CD14-positive monocyte (primary cell): ENCODE results near the gene VMP1. TPM values are rescaled to one million over a fixed set of nuclear protein-coding genes. Genes with fewer than 3 reads are reported as not detected.
A peak's percentile ranks its signal among the peaks of the same experiment; 100 is the strongest.

Experiments
- DNase-seq, 3 donors: peaks; one replicate each; pipeline ENCODE4 v3.0.0-alpha.2; 2011 to 2022
- H2AFZ ChIP-seq: 2 replicates; pipeline ENCODE4 v1.6.0; 2012; ENCODE audit warnings: mild to moderate bottlenecking, low read depth, low read length, inconsistent platforms; ENCODE audit not compliant: insufficient read depth, poor library complexity, severe bottlenecking
- H3K27ac ChIP-seq, 2 donors: 1 replicate in 1 of 2; 2 replicates in 1 of 2; pipeline ENCODE4 v1.5.1; 2012 to 2013; ENCODE audit warnings: low read length in 2 of 2, control low read depth in 1 of 2, inconsistent platforms in 1 of 2, low read depth in 1 of 2, mild to moderate bottlenecking in 1 of 2
- H3K27me3 ChIP-seq, 2 donors: one replicate each; pipeline versions ENCODE4 v1.6.0 to v1.6.1; 2011 to 2013; ENCODE audit warnings: low read length in 2 of 2; ENCODE audit not compliant: control insufficient read depth in 2 of 2, insufficient read depth in 2 of 2
- H3K36me3 ChIP-seq, 2 donors: replicated peaks in 1 of 2; 1 replicate in 1 of 2; 2 replicates in 1 of 2; pipeline versions ENCODE4 v1.5.1 to v1.6.1; 2012 to 2013; ENCODE audit warnings: low read length in 2 of 2, control low read depth in 1 of 2, inconsistent platforms in 1 of 2, mild to moderate bottlenecking in 1 of 2; ENCODE audit not compliant: insufficient read depth in 2 of 2, control insufficient read depth in 1 of 2
- H3K4me1 ChIP-seq, 2 donors: 1 replicate in 1 of 2; 2 replicates in 1 of 2; pipeline versions ENCODE4 v1.5.1 to v1.6.1; 2012 to 2013; ENCODE audit warnings: low read length in 2 of 2, control low read depth in 1 of 2, inconsistent platforms in 1 of 2, mild to moderate bottlenecking in 1 of 2, moderate library complexity in 1 of 2; ENCODE audit not compliant: insufficient read depth in 2 of 2, control insufficient read depth in 1 of 2
- H3K4me2 ChIP-seq: replicated peaks from 2 replicates; pipeline ENCODE3; 2012; ENCODE audit warnings: low read length, moderate library complexity, mild to moderate bottlenecking; ENCODE audit not compliant: poor library complexity, severe bottlenecking; ENCODE audit errors: extremely low read depth
- H3K4me3 ChIP-seq, 3 experiments: fragments of 200-600 bp in 1 of 3; sonication (generic) in 1 of 3; replicated peaks in 1 of 3; 1 replicate in 2 of 3; 2 replicates in 1 of 3; pipeline ENCODE4 v1.5.1; 2011 to 2013; ENCODE audit warnings: low read length in 3 of 3, mild to moderate bottlenecking in 3 of 3, control low read depth in 2 of 3, low read depth in 2 of 3, inconsistent platforms in 1 of 3, moderate library complexity in 1 of 3
- H3K79me2 ChIP-seq: 2 replicates; pipeline ENCODE4 v1.6.0; 2012; ENCODE audit warnings: mild to moderate bottlenecking, control low read depth, inconsistent platforms, low read length, moderate library complexity; ENCODE audit not compliant: insufficient read depth
- H3K9ac ChIP-seq: 2 replicates; pipeline ENCODE4 v1.6.0; 2017; ENCODE audit warnings: low read length, mild to moderate bottlenecking; ENCODE audit not compliant: insufficient read depth, poor library complexity, severe bottlenecking
- H3K9me3 ChIP-seq, 2 donors: replicated peaks in 1 of 2; 1 replicate in 1 of 2; 2 replicates in 1 of 2; pipeline versions ENCODE4 v1.5.1 to v1.6.1; 2012 to 2013; ENCODE audit warnings: low read length in 2 of 2, control low read depth in 1 of 2; ENCODE audit not compliant: control insufficient read depth in 1 of 2, insufficient read depth in 1 of 2
- H4K20me1 ChIP-seq: 2 replicates; pipeline ENCODE4 v1.6.0; 2012; ENCODE audit warnings: mild to moderate bottlenecking, low read length, control low read depth, moderate library complexity; ENCODE audit not compliant: insufficient read depth
- H3K27ac Mint-ChIP-seq, 7 donors: one replicate each; pipeline ENCODE4 v1.8.0; 2020; ENCODE audit warnings: mild to moderate bottlenecking in 7 of 7, mixed read lengths in 7 of 7, moderate library complexity in 6 of 7, inconsistent platforms in 2 of 7
- H3K27me3 Mint-ChIP-seq, 3 donors: one replicate each; pipeline ENCODE4 v1.8.0; 2021 to 2022; ENCODE audit warnings: low read depth in 3 of 3, mild to moderate bottlenecking in 3 of 3, mixed read lengths in 3 of 3, moderate library complexity in 3 of 3, inconsistent platforms in 1 of 3
- H3K36me3 Mint-ChIP-seq, 2 donors: one replicate each; pipeline ENCODE4 v1.8.0; 2020; ENCODE audit warnings: mixed read lengths in 2 of 2, inconsistent platforms in 1 of 2, mild to moderate bottlenecking in 1 of 2
- H3K4me1 Mint-ChIP-seq: one replicate; pipeline ENCODE4 v1.8.0; 2020; ENCODE audit warnings: mild to moderate bottlenecking, mixed read lengths
- H3K4me3 Mint-ChIP-seq, 2 donors: one replicate each; pipeline ENCODE4 v1.8.0; 2020; ENCODE audit warnings: mild to moderate bottlenecking in 2 of 2, mixed read lengths in 2 of 2, moderate library complexity in 1 of 2
- H3K9me3 Mint-ChIP-seq, 7 donors: one replicate each; pipeline ENCODE4 v1.8.0; 2020 to 2022; ENCODE audit warnings: mixed read lengths in 7 of 7, mild to moderate bottlenecking in 6 of 7, moderate library complexity in 6 of 7, inconsistent platforms in 2 of 7
- WGBS: methylation state at CpG from one replicate; pipeline ENCODE4 v1.1.5; 2013; ENCODE audit warnings: missing lambda C conversion rate; ENCODE audit not compliant: insufficient coverage; 5-methylcytosine and 5-hydroxymethylcytosine counted together
- intact Hi-C, 2 donors: fragments of 100-400 bp; cut with micrococcal nuclease; formaldehyde crosslinking; loops; one replicate each; pipeline versions ENCODE4 v1.15.0 to v1.15.1; 2023
- polyA plus RNA-seq, 3 donors: library from polyadenylated mRNA; depleted of rRNA in 1 of 3; unstranded in 2 of 3; stranded (reverse) in 1 of 3; fragments of 300-500 nt in 2 of 3; fragments of >200 nt in 1 of 3; fragmentation: Illumina TruSeq in 2 of 3; gene quantifications; 1 replicate in 2 of 3; 2 replicates in 1 of 3; pipeline ENCODE4 v1.2.3, GENCODE V29; 2012 to 2021
- TF ChIP-seq, protein P1 (sequence below): fragments of 200-600 bp; IDR thresholded peaks from one replicate; pipeline ENCODE4 v1.8.0; 2022; ENCODE audit warnings: antibody characterized with exemption, mild to moderate bottlenecking

VMP1 gene
- polyA plus RNA-seq, 3 donors: 246 to 511 (median 386) TPM

- no peak for DNase-seq
- H3K27ac ChIP-seq: peak overlapping the region in 1 of 2 donors; percentile 20
- peaks cover 3% of the 10 kb centered on the region for H3K4me1 Mint-ChIP-seq
- no peak overlapping the region for H3K9ac ChIP-seq
- H3K79me2 ChIP-seq: peaks cover 22% of the 10 kb centered on the region
- peaks cover 44 to 70% of the 10 kb centered on the region in 2 donors for H3K36me3 Mint-ChIP-seq
- no peak overlapping the region for H3K4me3 ChIP-seq
- no peaks in the 10 kb centered on the region for H3K27me3 ChIP-seq
- no CpG with 5 or more reads among the region's 2 CpGs for WGBS
- H4K20me1 ChIP-seq: peaks cover 48% of the 10 kb centered on the region
- H3K4me3 Mint-ChIP-seq: no peak overlapping the region
- H3K4me1 ChIP-seq: no peaks in the 10 kb centered on the region
- H3K27ac Mint-ChIP-seq: no peak overlapping the region
- intact Hi-C loops: no loop called here
- no peaks in the 10 kb centered on the region for H3K9me3 ChIP-seq
- TF ChIP-seq, protein P1, sequence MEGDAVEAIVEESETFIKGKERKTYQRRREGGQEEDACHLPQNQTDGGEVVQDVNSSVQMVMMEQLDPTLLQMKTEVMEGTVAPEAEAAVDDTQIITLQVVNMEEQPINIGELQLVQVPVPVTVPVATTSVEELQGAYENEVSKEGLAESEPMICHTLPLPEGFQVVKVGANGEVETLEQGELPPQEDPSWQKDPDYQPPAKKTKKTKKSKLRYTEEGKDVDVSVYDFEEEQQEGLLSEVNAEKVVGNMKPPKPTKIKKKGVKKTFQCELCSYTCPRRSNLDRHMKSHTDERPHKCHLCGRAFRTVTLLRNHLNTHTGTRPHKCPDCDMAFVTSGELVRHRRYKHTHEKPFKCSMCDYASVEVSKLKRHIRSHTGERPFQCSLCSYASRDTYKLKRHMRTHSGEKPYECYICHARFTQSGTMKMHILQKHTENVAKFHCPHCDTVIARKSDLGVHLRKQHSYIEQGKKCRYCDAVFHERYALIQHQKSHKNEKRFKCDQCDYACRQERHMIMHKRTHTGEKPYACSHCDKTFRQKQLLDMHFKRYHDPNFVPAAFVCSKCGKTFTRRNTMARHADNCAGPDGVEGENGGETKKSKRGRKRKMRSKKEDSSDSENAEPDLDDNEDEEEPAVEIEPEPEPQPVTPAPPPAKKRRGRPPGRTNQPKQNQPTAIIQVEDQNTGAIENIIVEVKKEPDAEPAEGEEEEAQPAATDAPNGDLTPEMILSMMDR: no peak
- H3K36me3 ChIP-seq: peaks cover 43 to 72% of the 10 kb centered on the region in 2 donors
- no peak overlapping the region for H3K4me2 ChIP-seq
- H3K9me3 Mint-ChIP-seq: peaks cover 0 to 4% (median 0%) of the 10 kb centered on the region in 7 donors
- H3K27me3 Mint-ChIP-seq: no peaks in the 10 kb centered on the region
- H2AFZ ChIP-seq: no peak overlapping the region
Measured at GRCh38 chr17:59745040-59745439, 37.6 kb downstream of the VMP1 start.

GRCh38 chr17:59746849-59747445 lies 39.5 kb downstream of the VMP1 start:
- H3K79me2 ChIP-seq: peaks cover 32% of the 10 kb centered on the region
- H3K4me3 Mint-ChIP-seq: no peak overlapping the region
- H4K20me1 ChIP-seq: peaks cover 34% of the 10 kb centered on the region
- H2AFZ ChIP-seq: no peak overlapping the region
- no peak overlapping the region for H3K4me2 ChIP-seq
- peaks cover 10 to 14% of the 10 kb centered on the region in 2 donors for H3K4me1 ChIP-seq
- H3K27ac ChIP-seq: no peak overlapping the region
- H3K4me3 ChIP-seq: no peak overlapping the region
- H3K27me3 Mint-ChIP-seq: peaks cover 0 to 2% (median 1%) of the 10 kb centered on the region in 3 donors
- no peaks in the 10 kb centered on the region for H3K27me3 ChIP-seq
- no CpG with 5 or more reads among the region's 4 CpGs for WGBS
- TF ChIP-seq, protein P1: peak; percentile 72
- peaks cover 12% of the 10 kb centered on the region for H3K4me1 Mint-ChIP-seq
- H3K9me3 Mint-ChIP-seq: peaks cover 0 to 4% (median 0%) of the 10 kb centered on the region in 7 donors
- DNase-seq: peak; percentile 18 to 45 (median 22)
- H3K36me3 Mint-ChIP-seq: peaks cover 32 to 64% of the 10 kb centered on the region in 2 donors
- no peak overlapping the region for H3K9ac ChIP-seq
- H3K27ac Mint-ChIP-seq: peak overlapping the region in 4 of 7 donors; percentile 30 to 80 (median 60)
- H3K36me3 ChIP-seq: peaks cover 29 to 60% of the 10 kb centered on the region in 2 donors
- intact Hi-C loops: no loop called here
- no peaks in the 10 kb centered on the region for H3K9me3 ChIP-seq
